H9 (cell line): ENCODE measurements around the gene MED12. TPM values are rescaled to one million over a fixed set of nuclear protein-coding genes. Genes with fewer than 3 reads are reported as not detected.

Source experiments
- DNase-seq: peaks from one replicate; pipeline ENCODE4 v3.0.0-alpha.2; 2017
- H2AFZ ChIP-seq: one replicate; pipeline ENCODE4 v1.6.1; 2013; ENCODE audit warnings: mild to moderate bottlenecking, low read length, control low read depth, moderate library complexity
- H2AK5ac ChIP-seq: 2 replicates; pipeline ENCODE4 v1.6.1; 2013; ENCODE audit warnings: low read length, control low read depth, mixed read lengths; ENCODE audit not compliant: insufficient read length
- H2BK120ac ChIP-seq: one replicate; pipeline ENCODE4 v1.6.1; 2013; ENCODE audit warnings: low read depth, mild to moderate bottlenecking, low read length, control low read depth, inconsistent platforms; ENCODE audit not compliant: poor library complexity, severe bottlenecking
- H2BK12ac ChIP-seq: 2 replicates; pipeline ENCODE4 v1.6.1; 2013; ENCODE audit warnings: low read length, control low read depth, mixed read lengths, low read depth; ENCODE audit not compliant: insufficient read length
- H2BK15ac ChIP-seq: 2 replicates; pipeline ENCODE4 v1.6.1; 2013; ENCODE audit warnings: low read depth, low read length, control low read depth
- H2BK20ac ChIP-seq: one replicate; pipeline ENCODE4 v1.6.1; 2013; ENCODE audit warnings: low read depth, mild to moderate bottlenecking, low read length, control low read depth, inconsistent platforms; ENCODE audit not compliant: poor library complexity, severe bottlenecking
- H2BK5ac ChIP-seq: 2 replicates; pipeline ENCODE4 v1.6.1; 2013; ENCODE audit warnings: low read length, control low read depth, mixed read lengths; ENCODE audit not compliant: insufficient read length
- H3K14ac ChIP-seq: 2 replicates; pipeline ENCODE4 v1.6.1; 2013; ENCODE audit warnings: low read length, control low read depth; ENCODE audit not compliant: insufficient read depth
- H3K18ac ChIP-seq: 2 replicates; pipeline ENCODE4 v1.6.1; 2013; ENCODE audit warnings: low read depth, mild to moderate bottlenecking, mixed read lengths, low read length, control low read depth; ENCODE audit not compliant: insufficient read length
- H3K23ac ChIP-seq: 2 replicates; pipeline ENCODE4 v1.6.1; 2013; ENCODE audit warnings: low read length, control low read depth, mixed read lengths, low read depth; ENCODE audit not compliant: insufficient read length
- H3K23me2 ChIP-seq: 2 replicates; pipeline ENCODE4 v1.6.1; 2013; ENCODE audit warnings: low read depth, mild to moderate bottlenecking, mixed read lengths, low read length, control low read depth; ENCODE audit not compliant: insufficient read length, poor library complexity, severe bottlenecking
- H3K27ac ChIP-seq: 2 replicates; pipeline ENCODE4 v1.5.1; 2013; ENCODE audit warnings: low read length, control low read depth, mixed read lengths, low read depth; ENCODE audit not compliant: insufficient read length
- H3K27me3 ChIP-seq: 2 replicates; pipeline ENCODE4 v1.6.1; 2013; ENCODE audit warnings: low read length, control low read depth, inconsistent platforms; ENCODE audit not compliant: insufficient read depth
- H3K4ac ChIP-seq: 2 replicates; pipeline ENCODE4 v1.6.1; 2013; ENCODE audit warnings: low read depth, mild to moderate bottlenecking, control low read depth, inconsistent platforms, low read length, moderate library complexity
- H3K4me1 ChIP-seq: 2 replicates; pipeline ENCODE4 v1.6.1; 2013; ENCODE audit warnings: low read length, control low read depth, inconsistent platforms; ENCODE audit not compliant: insufficient read depth
- H3K4me2 ChIP-seq: 2 replicates; pipeline ENCODE4 v1.6.1; 2013; ENCODE audit warnings: low read length, control low read depth, mixed read lengths; ENCODE audit not compliant: insufficient read length, insufficient read depth
- H3K56ac ChIP-seq: 2 replicates; pipeline ENCODE4 v1.6.1; 2013; ENCODE audit warnings: low read depth, mild to moderate bottlenecking, mixed read lengths, low read length, control low read depth; ENCODE audit not compliant: insufficient read length
- H3K79me1 ChIP-seq: 2 replicates; pipeline ENCODE4 v1.6.1; 2013; ENCODE audit warnings: low read depth, mild to moderate bottlenecking, moderate library complexity, low read length, control low read depth, inconsistent platforms; ENCODE audit not compliant: insufficient read depth, poor library complexity, severe bottlenecking
- H3K79me2 ChIP-seq: 2 replicates; pipeline ENCODE4 v1.6.1; 2013; ENCODE audit warnings: low read length, control low read depth, inconsistent platforms; ENCODE audit not compliant: insufficient read depth
- H3K9ac ChIP-seq: 2 replicates; pipeline ENCODE4 v1.6.1; 2013; ENCODE audit warnings: low read length, control low read depth, mixed read lengths; ENCODE audit not compliant: insufficient read length; ENCODE audit errors: extremely low read depth
- H3K9me3 ChIP-seq: one replicate; pipeline ENCODE4 v1.6.1; 2013; ENCODE audit warnings: low read depth, low read length, inconsistent platforms; ENCODE audit not compliant: control insufficient read depth
- H3T11ph ChIP-seq: one replicate; pipeline ENCODE4 v1.6.1; 2013; ENCODE audit warnings: mild to moderate bottlenecking, low read length, control low read depth, inconsistent platforms
- H4K20me1 ChIP-seq: one replicate; pipeline ENCODE4 v1.6.1; 2013; ENCODE audit not compliant: control insufficient read depth, insufficient read length, insufficient read depth
- H4K5ac ChIP-seq: 2 replicates; pipeline ENCODE4 v1.6.1; 2013; ENCODE audit warnings: low read depth, mild to moderate bottlenecking, mixed read lengths, low read length, control low read depth; ENCODE audit not compliant: insufficient read length
- H4K8ac ChIP-seq: replicated peaks from 2 replicates; pipeline ENCODE4 v1.6.1; 2013; ENCODE audit warnings: low read length, control low read depth, mixed read lengths, low read depth; ENCODE audit not compliant: insufficient read length
- H4K91ac ChIP-seq: 2 replicates; pipeline ENCODE4 v1.6.1; 2013; ENCODE audit warnings: low read depth, mild to moderate bottlenecking, moderate library complexity, mixed read lengths, low read length, control low read depth; ENCODE audit not compliant: insufficient read length
- H3K27ac Mint-ChIP-seq, 3 experiments: 2 replicates in 2 of 3; 3 replicates in 1 of 3; pipeline ENCODE4 v1.8.0; 2020 to 2021; ENCODE audit warnings: mixed read lengths in 3 of 3, mild to moderate bottlenecking in 1 of 3, moderate library complexity in 1 of 3
- H3K27me3 Mint-ChIP-seq: 2 replicates; pipeline ENCODE4 v1.8.0; 2021; ENCODE audit warnings: low read depth, mild to moderate bottlenecking, moderate library complexity, mixed read lengths
- H3K36me3 Mint-ChIP-seq, 3 experiments: 2 replicates in 2 of 3; 3 replicates in 1 of 3; pipeline ENCODE4 v1.8.0; 2020 to 2021; ENCODE audit warnings: low read depth in 3 of 3, mixed read lengths in 3 of 3; ENCODE audit not compliant: insufficient read depth in 1 of 3
- H3K4me1 Mint-ChIP-seq, 2 experiments: 2 replicates each; pipeline ENCODE4 v1.8.0; 2020; ENCODE audit warnings: mixed read lengths in 2 of 2
- H3K4me3 Mint-ChIP-seq, 2 experiments: 2 replicates in 1 of 2; 3 replicates in 1 of 2; pipeline ENCODE4 v1.8.0; 2020 to 2021; ENCODE audit warnings: mild to moderate bottlenecking in 2 of 2, mixed read lengths in 2 of 2, moderate library complexity in 1 of 2
- H3K9me3 Mint-ChIP-seq, 2 experiments: 2 replicates in 1 of 2; 3 replicates in 1 of 2; pipeline ENCODE4 v1.8.0; 2020; ENCODE audit warnings: mild to moderate bottlenecking in 2 of 2, mixed read lengths in 2 of 2, moderate library complexity in 1 of 2
- CTCF ChIP-seq: fragments of 200-600 bp; sonication (generic); conservative IDR thresholded peaks from 3 replicates; pipeline ENCODE4 v1.8.0; 2021; ENCODE audit warnings: antibody characterized with exemption, mild to moderate bottlenecking
- WGBS: extraction: QIAGEN DNeasy Blood & Tissue Kit; methylation state at CpG from one replicate; pipeline ENCODE4 v1.1.7; 2013; ENCODE audit warnings: missing lambda C conversion rate, low lambda C conversion rate, mixed read lengths; ENCODE audit not compliant: insufficient read length; ENCODE audit errors: extremely low coverage; 5-methylcytosine and 5-hydroxymethylcytosine counted together
- total RNA-seq: library from RNA; stranded (reverse); gene quantifications from 2 replicates; pipeline ENCODE4 v1.2.1, GENCODE V29; 2021

Gene MED12
- total RNA-seq, 1 experiment from 2014 or later: 33.0 TPM

- peaks cover 21% of the 10 kb centered on the region for H3K9me3 ChIP-seq
- no peak overlapping the region for H2AK5ac ChIP-seq
- H3K4me1 ChIP-seq: no peaks in the 10 kb centered on the region
- H2BK20ac ChIP-seq: no peak overlapping the region
- TF ChIP-seq CTCF: no peak
- H3K36me3 Mint-ChIP-seq: peaks cover 4 to 23% (median 17%) of the 10 kb centered on the region in 3 experiments
- H3K27ac Mint-ChIP-seq: no peak overlapping the region
- H3K56ac ChIP-seq: no peak overlapping the region
- no peak overlapping the region for H3K23ac ChIP-seq
- H2BK15ac ChIP-seq: no peak overlapping the region
- no peaks in the 10 kb centered on the region for H3K79me2 ChIP-seq
- no peak overlapping the region for H3T11ph ChIP-seq
- H3K14ac ChIP-seq: no peak overlapping the region
- no peak overlapping the region for H3K4me3 Mint-ChIP-seq
- H4K5ac ChIP-seq: no peak overlapping the region
- no peak overlapping the region for H2BK120ac ChIP-seq
- no peak overlapping the region for H3K4ac ChIP-seq
- no peak overlapping the region for H2AFZ ChIP-seq
- no peak overlapping the region for H3K18ac ChIP-seq
- H2BK5ac ChIP-seq: no peak overlapping the region
- H3K4me2 ChIP-seq: no peak overlapping the region
- H4K91ac ChIP-seq: no peak overlapping the region
- H3K27ac ChIP-seq: no peak overlapping the region
- no peak overlapping the region for H3K9ac ChIP-seq
- H3K9me3 Mint-ChIP-seq: peaks cover 76 to 77% of the 10 kb centered on the region in 2 experiments
- H3K79me1 ChIP-seq: no peaks in the 10 kb centered on the region
- H4K8ac ChIP-seq: no peak overlapping the region
- H3K4me1 Mint-ChIP-seq: no peaks in the 10 kb centered on the region
- H4K20me1 ChIP-seq: no peaks in the 10 kb centered on the region
- no peak overlapping the region for H2BK12ac ChIP-seq
- no CpG with 5 or more reads among the region's 3 CpGs for WGBS
- no peak for DNase-seq
- H3K23me2 ChIP-seq: no peaks in the 10 kb centered on the region
- no peaks in the 10 kb centered on the region; the same call in none of the 2 replicates for H3K27me3 Mint-ChIP-seq
- H3K27me3 ChIP-seq: no peaks in the 10 kb centered on the region
These were observed 36.2 kb downstream of the MED12 start for GRCh38 chrX:71154641-71155040.
